ENCODE results near the gene ALKBH3. TPM values are rescaled to one million over a fixed set of nuclear protein-coding genes. Genes with fewer than 3 reads are reported as not detected.

The ALKBH3 gene
- total and polyA plus RNA-seq, 2 donors (not counting 3 experiments of a cell fraction or from before 2014, with no cell fraction given): 28.0 to 34.7 TPM

GRCh38 chr11:43934601-43935423, 54.2 kb downstream of the ALKBH3 start:
- Histone ChIP-seq H3K4me1 (ENCODE audit: control insufficient read depth, extremely low read depth, insufficient read depth, low read length) (peaks cover 28% of the 10 kb centered on the region), H3K27me3 (ENCODE audit: control insufficient read depth in 2 of 2, insufficient read depth in 2 of 2, low read length in 2 of 2) (no peaks in the 10 kb centered on the region), H3K4me3 (replicated peaks in 1 of 3; ENCODE audit: insufficient read depth in 1 of 3, low read depth in 1 of 3, low read length in 3 of 3) (no peak overlapping the region), H3K79me2 (ENCODE audit: control insufficient read depth, insufficient read depth, low read length) (no peaks in the 10 kb centered on the region), H3K4me2 (ENCODE audit: insufficient read depth, low read length) (no peak overlapping the region), H3K36me3 (ENCODE audit: control insufficient read depth in 2 of 2, extremely low read depth in 1 of 2, insufficient read depth in 2 of 2, low read length in 2 of 2) (no peaks in the 10 kb centered on the region), H3K9ac (replicated peaks; ENCODE audit: extremely low read depth, insufficient read depth, low read length) (no peak overlapping the region), H3K9me3 (replicated peaks; ENCODE audit: control insufficient read depth, insufficient read depth, low read length) (no peaks in the 10 kb centered on the region), H3K9me1 (replicated peaks; ENCODE audit: control insufficient read depth, extremely low read depth, insufficient read depth, low read length) (no peaks in the 10 kb centered on the region), H2AFZ (ENCODE audit: low read depth, low read length) (no peak overlapping the region), H3K27ac (ENCODE audit: insufficient read depth, low read depth, low read length) (no peak overlapping the region), H4K20me1 (replicated peaks; ENCODE audit: control insufficient read depth, extremely low read depth, insufficient read depth, low read length) (no peaks in the 10 kb centered on the region)
- DNase-seq (ENCODE audit: low read depth, low spot score) (no peak), FAIRE-seq (no peak)
- POLR2A ChIA-PET: no interaction called here
- intact Hi-C loops (cut with micrococcal nuclease): no loop called here
- CTCF ChIA-PET: interaction anchor here (1.5 to 2.7 kb wide), 2 partner anchors 10 to 45 kb away, joined by 6 to 12 read pairs; no protein-coding TSS in a partner anchor
- no TSS peak for BruUV-seq (replicated peaks)
- TF ChIP-seq EZH2 (IDR thresholded peaks at IDR 0.05; ENCODE audit: borderline replicate concordance, low read depth, low read length, severe bottlenecking): no peak
- TF ChIP-seq CTCF (IDR thresholded peaks at IDR 0.05; ENCODE audit: extremely low read depth in 1 of 2, insufficient read depth in 1 of 2, low read depth in 1 of 2, low read length in 2 of 2): no peak
- no peak for TF ChIP-seq POLR2AphosphoS5 (IDR thresholded peaks at IDR 0.05; ENCODE audit: insufficient read depth, low read depth, low read length)
- TF ChIP-seq MYC (IDR thresholded peaks at IDR 0.05; ENCODE audit: low read depth, low read length): no peak
- TF ChIP-seq GATA2 (IDR thresholded peaks at IDR 0.05; ENCODE audit: insufficient read depth, insufficient read length, low read depth, low read length): no peak
- no peak for TF ChIP-seq POLR2A (IDR thresholded peaks at IDR 0.05; ENCODE audit: low read depth, low read length)
- no peak for TF ChIP-seq FOS (IDR thresholded peaks at IDR 0.05; ENCODE audit: borderline replicate concordance, insufficient read depth, low read length)
- no peak for TF ChIP-seq MAX (IDR thresholded peaks at IDR 0.05; ENCODE audit: insufficient read depth, insufficient read length)
- no peak for TF ChIP-seq JUN (IDR thresholded peaks at IDR 0.05; ENCODE audit: borderline replicate concordance, insufficient read depth, insufficient read length, low read depth)
- dilution Hi-C loops (cut with MboI; ENCODE audit: extremely low pct_ligation_motif_present, low sequenced_read_pairs): no loop called here

Data from endothelial cell of umbilical vein (primary cell).